Umbilical cord (tissue), 2 donors: Measurements from ENCODE around the gene IL4I1. TPM values are rescaled to one million over a fixed set of nuclear protein-coding genes. Genes with fewer than 3 reads are reported as not detected.
A peak's percentile ranks its signal among the peaks of the same experiment; 100 is the strongest.
"Not testable (repeated sequence)": the region's sequence is repeated elsewhere in the genome, so short reads cannot be mapped to it uniquely, and the experiment has no call there.

Experiments used
- DNase-seq: peaks from one replicate; pipeline ENCODE4 v3.0.0-alpha.2; 2015; ENCODE audit warnings: low spot score
- total RNA-seq: library from RNA; depleted of rRNA; stranded (reverse); fragments of >200 nt; gene quantifications from one replicate; pipeline ENCODE4 v1.2.3, GENCODE V29; 2014; ENCODE audit warnings: low replicate concordance; ENCODE audit not compliant: insufficient read depth

IL4I1 gene
- 1.4 TPM for total RNA-seq

GRCh38 chr19:49896863-49897621 is at the start of gene IL4I1:
Gene IL4I1, minus strand, starts transcription at chr19:49896887. Its CDS starts 727 bp downstream, at chr19:49896160.
- peak; percentile 54 for DNase-seq

- no peak for DNase-seq
Observed at GRCh38 chr19:49946415-49946814, 49.7 kb upstream of the IL4I1 start.

GRCh38 chr19:49944567-49944966 is 47.9 kb upstream of the IL4I1 start:
- not testable (repeated sequence) for DNase-seq

- no peak for DNase-seq
Observed at GRCh38 chr19:49940482-49940791, 43.8 kb upstream of the IL4I1 start.

- no peak for DNase-seq
Observed at GRCh38 chr19:49939721-49940481, 43.2 kb upstream of the IL4I1 start.

GRCh38 chr19:49938662-49939061 is 42.0 kb upstream of the IL4I1 start:
- DNase-seq, result no peak

- peak; percentile 69 for DNase-seq
Observed at GRCh38 chr19:49937750-49938381, 41.2 kb upstream of the IL4I1 start.

- DNase-seq, result no peak
Observed at GRCh38 chr19:49936549-49936948, 39.9 kb upstream of the IL4I1 start.

- no peak for DNase-seq
Observed at GRCh38 chr19:49933643-49934042, 37.0 kb upstream of the IL4I1 start.

GRCh38 chr19:49932731-49933131 is 36.0 kb upstream of the IL4I1 start:
- DNase-seq, result no peak

GRCh38 chr19:49932041-49932451 is 35.4 kb upstream of the IL4I1 start:
- no peak for DNase-seq

- no peak for DNase-seq
Observed at GRCh38 chr19:49931293-49932040, 34.8 kb upstream of the IL4I1 start.

- peak; percentile 22 for DNase-seq
Observed at GRCh38 chr19:49930483-49931011, 33.9 kb upstream of the IL4I1 start.

GRCh38 chr19:49929611-49930482 is 33.2 kb upstream of the IL4I1 start:
- peak; percentile 94 for DNase-seq

GRCh38 chr19:49929121-49929610 is 32.5 kb upstream of the IL4I1 start, which contains the start of the genes ATF5 and NUP62:
Gene ATF5, plus strand, starts transcription at chr19:49929205. Its CDS starts 1,646 bp downstream, at chr19:49930851.
Gene NUP62, minus strand, starts transcription at chr19:49929504. Its CDS starts 19,697 bp downstream, at chr19:49909807.
- DNase-seq, result no peak

GRCh38 chr19:49927526-49928264 is 31.0 kb upstream of the IL4I1 start:
- DNase-seq, result no peak

GRCh38 chr19:49926515-49926914 is 29.8 kb upstream of the IL4I1 start:
- no peak for DNase-seq

- no peak for DNase-seq
Observed at GRCh38 chr19:49925486-49925885, 28.8 kb upstream of the IL4I1 start.

- DNase-seq, result not testable (repeated sequence)
Observed at GRCh38 chr19:49924881-49925210, 28.2 kb upstream of the IL4I1 start.
